ENCODE results near the gene NEK11. TPM values are rescaled to one million over a fixed set of nuclear protein-coding genes. Genes with fewer than 3 reads are reported as not detected.

The NEK11 gene
- total RNA-seq, 2 donors from 2014 or later: 7.4 to 14.0 TPM

GRCh38 chr3:131216801-131217200, 190.1 kb downstream of the NEK11 start:
- H3K27ac ChIP-seq: no peak overlapping the region
- intact Hi-C loops (cut with DNase I): no loop called here
- WGBS: 40% methylated on average over 6 of the region's 6 CpGs
- H3K4me3 ChIP-seq: no peak overlapping the region
- no peaks in the 10 kb centered on the region for H3K9me3 ChIP-seq
- no peaks in the 10 kb centered on the region for H3K36me3 ChIP-seq
- no peaks in the 10 kb centered on the region for H3K4me1 ChIP-seq (replicated peaks)
- TF ChIP-seq POLR2AphosphoS5 (IDR thresholded peaks at IDR 0.05) (no peak), CTCF (IDR thresholded peaks at IDR 0.05) (no peak), POLR2A (IDR thresholded peaks at IDR 0.05) (no peak)
- no peak for DNase-seq (ENCODE audit: low spot score)
- H3K27me3 ChIP-seq (replicated peaks; ENCODE audit: insufficient read depth): no peaks in the 10 kb centered on the region

GRCh38 chr3:131217296-131217741, 190.6 kb downstream of the NEK11 start:
- Histone ChIP-seq H3K4me3 (no peak overlapping the region), H3K27me3 (replicated peaks; ENCODE audit: insufficient read depth) (no peaks in the 10 kb centered on the region), H3K27ac (no peak overlapping the region), H3K4me1 (replicated peaks) (no peaks in the 10 kb centered on the region), H3K9me3 (no peaks in the 10 kb centered on the region), H3K36me3 (no peaks in the 10 kb centered on the region)
- WGBS: 52% methylated on average over 6 of the region's 6 CpGs
- no peak for TF ChIP-seq POLR2A (IDR thresholded peaks at IDR 0.05)
- TF ChIP-seq POLR2AphosphoS5 (IDR thresholded peaks at IDR 0.05): no peak
- no peak for TF ChIP-seq CTCF (IDR thresholded peaks at IDR 0.05)
- no peak for DNase-seq (ENCODE audit: low spot score)
- intact Hi-C loops (cut with DNase I): no loop called here

GRCh38 chr3:131218196-131218595, 191.5 kb downstream of the NEK11 start:
- no peak for TF ChIP-seq POLR2A (IDR thresholded peaks at IDR 0.05)
- no peak for TF ChIP-seq CTCF (IDR thresholded peaks at IDR 0.05)
- 95% methylated on average over 1 of the region's 1 CpG for WGBS
- Histone ChIP-seq H3K36me3 (no peaks in the 10 kb centered on the region), H3K27me3 (replicated peaks; ENCODE audit: insufficient read depth) (no peaks in the 10 kb centered on the region), H3K27ac (no peak overlapping the region), H3K4me1 (replicated peaks) (no peaks in the 10 kb centered on the region), H3K9me3 (no peaks in the 10 kb centered on the region), H3K4me3 (no peak overlapping the region)
- intact Hi-C loops (cut with DNase I): no loop called here
- no peak for DNase-seq (ENCODE audit: low spot score)

GRCh38 chr3:131221731-131222130, 195.1 kb downstream of the NEK11 start:
- H3K4me1 ChIP-seq (replicated peaks): no peaks in the 10 kb centered on the region
- H3K4me3 ChIP-seq: no peak overlapping the region
- no peak for DNase-seq (ENCODE audit: low spot score)
- H3K36me3 ChIP-seq: no peaks in the 10 kb centered on the region
- intact Hi-C loops (cut with DNase I): no loop called here
- H3K27ac ChIP-seq: no peak overlapping the region
- no peaks in the 10 kb centered on the region for H3K9me3 ChIP-seq
- H3K27me3 ChIP-seq (replicated peaks; ENCODE audit: insufficient read depth): no peaks in the 10 kb centered on the region
- no peak for TF ChIP-seq POLR2AphosphoS5 (IDR thresholded peaks at IDR 0.05)
- no peak for TF ChIP-seq CTCF (IDR thresholded peaks at IDR 0.05)
- no peak for TF ChIP-seq POLR2A (IDR thresholded peaks at IDR 0.05)
- WGBS: 73% methylated on average over 4 of the region's 4 CpGs

GRCh38 chr3:131222599-131222998, 195.9 kb downstream of the NEK11 start:
- no peaks in the 10 kb centered on the region for H3K9me3 ChIP-seq
- H3K27ac ChIP-seq: no peak overlapping the region
- DNase-seq (ENCODE audit: low spot score): no peak
- no peaks in the 10 kb centered on the region for H3K4me1 ChIP-seq (replicated peaks)
- no peak for TF ChIP-seq CTCF (IDR thresholded peaks at IDR 0.05)
- no peak for TF ChIP-seq POLR2AphosphoS5 (IDR thresholded peaks at IDR 0.05)
- no peak for TF ChIP-seq POLR2A (IDR thresholded peaks at IDR 0.05)
- no peak overlapping the region for H3K4me3 ChIP-seq
- intact Hi-C loops (cut with DNase I): no loop called here
- H3K27me3 ChIP-seq (replicated peaks; ENCODE audit: insufficient read depth): no peaks in the 10 kb centered on the region
- WGBS: 52% methylated on average over 3 of the region's 3 CpGs
- H3K36me3 ChIP-seq: no peaks in the 10 kb centered on the region

Measured in prostate gland (tissue), 2 donors.